Measurements from ENCODE around the gene PIP5KL1.

- TF ChIP-seq CTCF (IDR thresholded peaks at IDR 0.05; ENCODE audit: poor library complexity) (no peak), EZH2 (IDR thresholded peaks at IDR 0.05; ENCODE audit: borderline replicate concordance) (no peak), EZH2phosphoT487 (IDR thresholded peaks at IDR 0.05; ENCODE audit: low read depth, severe bottlenecking, unreplicated experiment) (no peak)
Observed at GRCh38 chr9:127937056-127937387, 6.4 kb upstream of the PIP5KL1 start.
